ENCODE data around the gene MCAT.

The MCAT gene

DNA sequence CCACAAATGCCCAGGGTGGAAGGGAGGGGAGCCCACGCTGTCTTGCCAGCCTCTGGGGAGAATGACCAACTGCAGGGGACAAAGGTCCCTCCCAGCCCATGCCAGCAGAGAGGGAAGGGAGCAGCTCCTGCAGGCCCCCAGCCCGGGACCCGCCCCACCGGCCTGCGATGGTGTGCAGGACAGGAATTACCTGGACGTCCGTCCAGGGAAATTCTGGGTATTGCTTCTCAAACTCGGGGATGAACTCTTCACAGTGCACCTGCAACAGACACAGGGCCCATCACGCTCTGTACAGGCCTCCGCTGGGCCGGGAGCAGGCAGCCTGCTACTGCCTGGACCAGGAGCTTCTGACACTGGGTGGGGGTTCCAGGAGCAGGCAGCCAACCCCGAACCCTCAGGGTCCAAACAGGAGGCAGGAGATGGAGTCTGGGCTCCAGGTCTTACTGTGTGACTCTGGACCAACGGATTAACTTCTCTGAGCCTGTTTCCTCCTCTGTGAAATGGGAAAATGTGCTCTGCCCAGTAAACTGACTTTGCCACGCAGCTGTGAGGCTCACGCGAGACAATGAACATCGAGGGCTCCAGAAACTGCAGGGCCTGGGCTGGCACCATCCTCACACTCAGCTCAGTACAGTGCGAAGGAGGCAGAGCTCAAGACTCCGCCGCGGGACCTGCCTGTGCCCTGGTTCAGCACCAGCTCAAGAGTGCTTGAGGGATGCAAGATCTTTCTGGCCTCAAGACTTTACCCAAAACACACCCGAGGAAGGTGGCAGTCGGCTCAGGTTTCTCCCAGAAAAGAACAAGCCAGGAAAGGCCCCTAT is 26.3 kb upstream of the MCAT start:
- Histone ChIP-seq H3K27me3 (ENCODE audit: control insufficient read depth, insufficient read depth, low read length) (no peaks in the 10 kb centered on the region), H3K4me3 (ENCODE audit: low read length) (no peak overlapping the region), H3K36me3 (ENCODE audit: control insufficient read depth, insufficient read depth, low read length) (peaks cover 30% of the 10 kb centered on the region), H3K27ac (ENCODE audit: low read depth, low read length) (no peak overlapping the region), H3K9ac (ENCODE audit: low read length) (peak overlapping the region; percentile 22), H3K4me1 (ENCODE audit: control insufficient read depth, insufficient read depth, low read length) (no peaks in the 10 kb centered on the region)

DNA sequence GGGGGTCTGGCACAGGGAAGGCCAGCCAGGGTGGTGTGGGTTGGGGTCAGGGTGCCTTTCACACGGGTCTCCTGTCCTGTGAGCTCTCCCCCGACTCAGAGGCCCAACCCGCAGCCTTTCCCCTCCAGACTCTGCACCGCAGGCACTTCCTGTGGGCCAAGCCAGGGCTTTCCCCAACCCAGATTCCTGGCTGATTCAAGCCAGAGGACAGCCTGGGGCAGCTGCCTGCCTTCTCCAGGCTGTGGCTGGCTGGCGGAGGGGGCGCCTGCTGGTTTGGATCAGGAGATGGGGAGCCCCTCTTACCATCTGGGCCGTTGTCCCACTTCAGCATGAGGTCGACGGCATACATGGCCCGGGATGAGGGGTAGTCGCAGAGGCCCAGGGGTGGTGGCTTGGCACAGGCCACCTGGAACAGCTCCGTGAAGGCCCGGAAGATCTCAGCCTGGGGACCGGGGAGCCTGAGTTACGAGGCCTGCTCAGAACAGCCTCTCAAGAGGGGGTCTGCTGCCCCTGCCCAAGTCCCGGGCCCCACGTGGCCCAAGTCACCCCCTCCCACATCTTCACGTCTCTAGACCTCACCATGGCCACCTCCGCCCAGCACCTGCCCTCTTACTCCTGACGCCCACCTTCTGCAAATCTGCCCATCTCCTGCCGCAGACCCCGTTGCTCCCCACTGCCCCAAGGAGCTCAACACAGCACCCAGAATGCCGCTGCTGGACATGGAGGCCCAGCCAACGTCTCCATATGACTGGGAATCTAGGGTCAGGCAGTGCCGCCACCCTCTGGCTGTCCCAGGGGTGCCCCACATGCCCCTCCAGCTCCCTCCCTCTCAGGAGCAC is 25.5 kb upstream of the MCAT start:
- Histone ChIP-seq H3K27ac (ENCODE audit: low read depth, low read length) (no peak overlapping the region), H3K4me1 (ENCODE audit: control insufficient read depth, insufficient read depth, low read length) (no peaks in the 10 kb centered on the region)

DNA sequence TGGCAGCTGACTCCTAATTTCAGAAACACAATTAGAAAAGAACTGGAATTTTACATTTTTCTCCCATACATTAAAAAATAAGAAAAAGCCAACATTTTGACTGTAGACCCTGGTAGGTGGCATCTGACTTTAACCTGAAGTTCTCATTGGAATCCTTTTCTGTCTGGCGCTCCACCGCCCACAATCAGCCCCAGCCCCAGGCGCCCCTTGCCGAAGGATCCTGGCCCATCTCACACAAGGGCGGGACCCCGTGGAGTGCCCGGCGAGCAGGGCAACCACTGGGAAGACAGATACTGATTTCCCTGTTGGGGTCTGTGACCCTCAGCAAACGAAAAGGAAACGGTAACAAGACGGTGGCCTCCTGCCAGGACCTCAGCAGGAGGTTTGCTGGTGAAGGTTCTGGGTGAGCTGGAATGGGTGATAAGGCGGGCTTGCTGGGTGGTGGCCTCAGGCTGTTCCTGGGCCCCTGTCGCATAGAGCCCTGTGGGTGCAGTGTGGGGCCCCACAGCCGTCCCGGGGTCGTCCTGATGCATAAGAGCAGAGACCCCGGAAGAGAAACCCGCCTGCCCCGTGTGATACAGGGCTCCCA is 23.9 kb upstream of the MCAT start:
- H3K9ac ChIP-seq (ENCODE audit: low read length) = no peak overlapping the region

More for the DNA sequence above, 25.5 kb upstream of the MCAT start:
- H3K9ac ChIP-seq (ENCODE audit: low read length) = no peak overlapping the region
- no peak overlapping the region for H3K4me3 ChIP-seq (ENCODE audit: low read length)
- H3K36me3 ChIP-seq (ENCODE audit: control insufficient read depth, insufficient read depth, low read length) = peaks cover 25% of the 10 kb centered on the region
- no peaks in the 10 kb centered on the region for H3K27me3 ChIP-seq (ENCODE audit: control insufficient read depth, insufficient read depth, low read length)

DNA sequence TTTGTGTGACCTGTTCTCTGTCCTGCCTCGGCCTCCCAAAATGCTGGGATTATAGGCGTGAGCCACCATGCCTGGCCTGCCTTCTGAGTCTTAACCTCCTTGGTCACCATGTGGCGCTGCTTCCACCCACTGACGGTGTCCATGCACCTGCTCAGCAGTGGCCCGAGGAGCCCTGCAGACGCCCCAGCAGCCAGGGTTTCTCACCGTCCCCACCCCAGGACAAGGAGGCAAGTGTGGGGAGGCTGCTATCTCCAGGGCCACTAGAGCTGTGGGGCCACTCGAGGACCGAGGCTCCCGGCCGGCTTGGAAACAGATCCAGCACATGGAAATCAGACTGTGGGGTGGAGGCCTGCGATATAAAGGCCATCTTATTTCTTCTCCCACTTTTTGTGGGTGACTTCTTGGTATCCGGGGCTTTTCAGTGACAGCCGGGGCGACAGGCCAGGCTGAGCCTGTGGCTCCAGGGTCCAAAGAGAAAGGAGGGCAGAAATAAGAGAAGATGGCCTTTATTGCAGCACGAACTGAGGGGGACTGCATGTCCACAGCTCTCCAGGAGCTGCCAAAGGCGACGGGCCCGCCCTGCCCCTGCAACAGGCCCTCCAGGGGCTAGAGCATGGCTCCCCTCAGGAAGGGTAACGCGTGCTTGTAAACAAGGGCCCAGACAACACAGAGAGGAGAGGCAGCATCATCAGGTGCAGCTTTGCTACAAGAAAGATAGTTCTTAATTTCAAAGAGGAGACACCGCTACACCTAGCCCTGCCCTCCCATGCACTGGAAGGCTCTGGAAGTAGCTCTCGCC is 23.1 kb upstream of the MCAT start:
- H3K27me3 ChIP-seq (ENCODE audit: control insufficient read depth, insufficient read depth, low read length) = no peaks in the 10 kb centered on the region
- no peaks in the 10 kb centered on the region for H3K4me1 ChIP-seq (ENCODE audit: control insufficient read depth, insufficient read depth, low read length)
- H3K27ac ChIP-seq (ENCODE audit: low read depth, low read length) = no peak overlapping the region
- H3K36me3 ChIP-seq (ENCODE audit: control insufficient read depth, insufficient read depth, low read length) = peaks cover 19% of the 10 kb centered on the region
- H3K4me3 ChIP-seq (ENCODE audit: low read length) = no peak overlapping the region
- H3K9ac ChIP-seq (ENCODE audit: low read length) = no peak overlapping the region

More for the DNA sequence above, 23.9 kb upstream of the MCAT start:
- no peak overlapping the region for H3K27ac ChIP-seq (ENCODE audit: low read depth, low read length)
- no peaks in the 10 kb centered on the region for H3K27me3 ChIP-seq (ENCODE audit: control insufficient read depth, insufficient read depth, low read length)
- H3K4me1 ChIP-seq (ENCODE audit: control insufficient read depth, insufficient read depth, low read length) = no peaks in the 10 kb centered on the region
- H3K4me3 ChIP-seq (ENCODE audit: low read length) = no peak overlapping the region
- peaks cover 23% of the 10 kb centered on the region for H3K36me3 ChIP-seq (ENCODE audit: control insufficient read depth, insufficient read depth, low read length)

GRCh38 chr22:43164636-43165035 is 21.4 kb upstream of the MCAT start:
- Histone ChIP-seq H3K9ac (ENCODE audit: low read length) (no peak overlapping the region), H3K27ac (ENCODE audit: low read depth, low read length) (no peak overlapping the region), H3K4me3 (ENCODE audit: low read length) (no peak overlapping the region), H3K4me1 (ENCODE audit: control insufficient read depth, insufficient read depth, low read length) (no peaks in the 10 kb centered on the region), H3K27me3 (ENCODE audit: control insufficient read depth, insufficient read depth, low read length) (no peaks in the 10 kb centered on the region), H3K36me3 (ENCODE audit: control insufficient read depth, insufficient read depth, low read length) (peaks cover 15% of the 10 kb centered on the region)

- no peak overlapping the region for H3K9ac ChIP-seq (ENCODE audit: low read length)
- peaks cover 14% of the 10 kb centered on the region for H3K36me3 ChIP-seq (ENCODE audit: control insufficient read depth, insufficient read depth, low read length)
- H3K27me3 ChIP-seq (ENCODE audit: control insufficient read depth, insufficient read depth, low read length) = no peaks in the 10 kb centered on the region
- H3K4me1 ChIP-seq (ENCODE audit: control insufficient read depth, insufficient read depth, low read length) = no peaks in the 10 kb centered on the region
- H3K4me3 ChIP-seq (ENCODE audit: low read length) = no peak overlapping the region
- H3K27ac ChIP-seq (ENCODE audit: low read depth, low read length) = no peak overlapping the region
These were observed 20.1 kb upstream of the MCAT start for GRCh38 chr22:43163241-43163795.

DNA sequence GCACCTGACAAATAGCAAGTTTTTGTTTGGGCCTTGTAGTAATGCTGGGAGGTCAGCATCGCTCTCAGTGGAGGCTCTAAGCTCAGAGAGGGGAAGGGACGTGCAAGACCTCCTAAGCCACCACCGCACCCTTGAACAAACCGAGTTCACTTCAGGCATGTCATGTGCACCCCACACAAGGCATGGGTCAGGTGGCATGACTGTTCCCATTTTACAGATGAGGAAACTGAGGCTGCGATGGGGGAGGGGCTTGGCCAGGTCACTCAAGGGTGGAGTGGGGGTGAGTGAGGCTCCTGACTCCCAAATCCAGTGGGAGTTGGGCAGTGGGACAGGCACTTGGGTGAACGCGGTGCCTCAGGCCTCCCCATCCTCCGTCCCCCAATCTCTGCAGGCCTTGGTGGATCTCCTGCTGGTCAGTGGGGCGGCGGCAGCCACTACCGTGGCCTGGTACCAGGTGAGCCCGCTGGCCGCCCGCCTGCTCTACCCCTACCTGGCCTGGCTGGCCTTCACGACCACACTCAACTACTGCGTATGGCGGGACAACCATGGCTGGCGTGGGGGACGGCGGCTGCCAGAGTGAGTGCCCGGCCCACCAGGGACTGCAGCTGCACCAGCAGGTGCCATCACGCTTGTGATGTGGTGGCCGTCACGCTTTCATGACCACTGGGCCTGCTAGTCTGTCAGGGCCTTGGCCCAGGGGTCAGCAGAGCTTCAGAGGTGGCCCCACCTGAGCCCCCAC is 19.4 kb upstream of the MCAT start:
- no peak overlapping the region for H3K9ac ChIP-seq (ENCODE audit: low read length)
- H3K4me1 ChIP-seq (ENCODE audit: control insufficient read depth, insufficient read depth, low read length) = no peaks in the 10 kb centered on the region
- H3K36me3 ChIP-seq (ENCODE audit: control insufficient read depth, insufficient read depth, low read length) = peaks cover 9% of the 10 kb centered on the region
- no peak overlapping the region for H3K27ac ChIP-seq (ENCODE audit: low read depth, low read length)
- no peak overlapping the region for H3K4me3 ChIP-seq (ENCODE audit: low read length)
- H3K27me3 ChIP-seq (ENCODE audit: control insufficient read depth, insufficient read depth, low read length) = no peaks in the 10 kb centered on the region

DNA sequence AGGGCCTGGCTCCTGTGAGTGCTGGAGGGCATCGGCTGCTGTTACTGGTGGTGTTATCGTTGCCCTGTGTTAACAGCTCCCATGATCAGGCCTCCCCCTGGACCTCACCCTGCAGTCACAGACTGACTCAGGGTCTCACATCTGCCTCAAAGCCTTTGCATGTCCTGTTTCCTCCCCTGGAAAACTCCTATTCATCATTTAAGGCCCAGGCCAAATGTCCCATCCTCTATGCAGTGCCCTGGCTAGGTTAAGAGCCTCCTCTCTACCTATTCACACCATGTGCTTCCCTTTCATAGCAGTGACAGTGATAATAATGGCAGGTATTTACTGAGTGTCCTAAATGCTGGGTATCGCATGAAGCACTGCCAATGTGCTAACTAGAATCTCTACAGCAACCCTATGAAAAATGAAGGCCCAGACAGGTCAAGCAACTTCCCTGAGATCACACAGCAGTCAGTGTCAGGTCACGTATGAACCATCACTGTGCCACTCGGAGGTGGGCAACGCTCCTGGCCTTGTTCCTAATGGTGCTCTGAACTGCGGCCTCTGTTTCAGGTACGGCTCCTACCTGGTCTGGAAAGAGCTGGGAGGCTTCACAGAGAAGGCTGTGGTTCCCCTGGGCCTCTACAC is 17.4 kb upstream of the MCAT start:
- Histone ChIP-seq H3K4me1 (ENCODE audit: control insufficient read depth, insufficient read depth, low read length) (no peaks in the 10 kb centered on the region), H3K9ac (ENCODE audit: low read length) (no peak overlapping the region), H3K4me3 (ENCODE audit: low read length) (no peak overlapping the region), H3K27me3 (ENCODE audit: control insufficient read depth, insufficient read depth, low read length) (no peaks in the 10 kb centered on the region), H3K27ac (ENCODE audit: low read depth, low read length) (no peak overlapping the region), H3K36me3 (ENCODE audit: control insufficient read depth, insufficient read depth, low read length) (peaks cover 9% of the 10 kb centered on the region)

DNA sequence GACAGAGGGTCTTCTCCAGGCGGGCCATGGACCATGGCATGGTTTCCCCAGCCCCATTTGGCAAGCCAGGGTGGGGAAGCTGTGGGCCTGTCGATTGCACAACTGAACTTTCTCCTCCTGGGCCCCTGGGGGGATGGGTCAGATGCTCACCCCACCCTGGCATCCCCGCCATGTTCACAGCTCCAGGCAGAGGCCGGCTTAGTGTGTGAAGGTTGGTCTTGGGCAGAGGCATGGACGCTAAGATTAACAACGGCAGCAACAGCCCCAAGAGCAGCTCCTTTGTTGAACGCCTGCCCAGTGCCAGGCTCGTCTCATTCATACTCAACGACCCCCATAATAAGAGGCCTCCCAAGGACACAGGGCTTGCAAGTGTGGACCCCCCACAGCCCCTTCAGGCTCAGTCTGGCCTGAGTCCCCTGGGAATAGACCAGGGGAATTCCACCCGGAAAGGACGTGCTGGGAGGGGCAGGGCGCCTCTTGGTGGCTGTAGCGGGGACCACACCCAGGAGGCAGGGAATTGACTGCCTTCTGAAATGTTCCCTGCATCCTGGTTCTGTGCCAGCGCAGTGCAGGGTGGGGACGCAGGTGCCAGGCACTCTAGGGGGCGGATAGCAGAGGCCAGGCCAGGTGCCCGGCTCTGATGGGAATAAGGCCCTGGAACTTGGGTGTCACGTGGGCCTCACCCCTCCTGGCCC is 16.4 kb upstream of the MCAT start:
- no peaks in the 10 kb centered on the region for H3K4me1 ChIP-seq (ENCODE audit: control insufficient read depth, insufficient read depth, low read length)
- no peak overlapping the region for H3K4me3 ChIP-seq (ENCODE audit: low read length)
- H3K27ac ChIP-seq (ENCODE audit: low read depth, low read length) = no peak overlapping the region
- no peaks in the 10 kb centered on the region for H3K27me3 ChIP-seq (ENCODE audit: control insufficient read depth, insufficient read depth, low read length)
- H3K36me3 ChIP-seq (ENCODE audit: control insufficient read depth, insufficient read depth, low read length) = peaks cover 9% of the 10 kb centered on the region
- no peak overlapping the region for H3K9ac ChIP-seq (ENCODE audit: low read length)

- no peak overlapping the region for H3K9ac ChIP-seq (ENCODE audit: low read length)
- H3K27me3 ChIP-seq (ENCODE audit: control insufficient read depth, insufficient read depth, low read length) = no peaks in the 10 kb centered on the region
- peaks cover 9% of the 10 kb centered on the region for H3K36me3 ChIP-seq (ENCODE audit: control insufficient read depth, insufficient read depth, low read length)
- no peak overlapping the region for H3K4me3 ChIP-seq (ENCODE audit: low read length)
- H3K27ac ChIP-seq (ENCODE audit: low read depth, low read length) = no peak overlapping the region
- no peaks in the 10 kb centered on the region for H3K4me1 ChIP-seq (ENCODE audit: control insufficient read depth, insufficient read depth, low read length)
These were observed 15.7 kb upstream of the MCAT start for GRCh38 chr22:43158778-43159483.

All from rectal smooth muscle tissue (tissue), 1 donor.